Bronchial epithelial cell (primary cell): Measurements from ENCODE around the gene CDKN2B. TPM values are rescaled to one million over a fixed set of nuclear protein-coding genes. Genes with fewer than 3 reads are reported as not detected.
A peak's percentile ranks its signal among the peaks of the same experiment; 100 is the strongest.

ENCODE experiments used
- DNase-seq: peaks from one replicate; pipeline ENCODE4 v3.0.0-alpha.2; 2010; ENCODE audit warnings: low read depth
- FAIRE-seq: peaks from 2 replicates; lab custom pipeline; 2011; peaks lifted over from hg19 to GRCh38; lab: Jason Lieb, UNC
- H3K27me3 ChIP-seq: 2 replicates; pipeline ENCODE4 v1.5.1; 2011; ENCODE audit warnings: low read length; ENCODE audit not compliant: control insufficient read depth, insufficient read depth
- H3K36me3 ChIP-seq: 2 replicates; pipeline ENCODE4 v1.5.1; 2011; ENCODE audit warnings: low read length; ENCODE audit not compliant: control insufficient read depth, insufficient read depth
- H3K4me3 ChIP-seq: 2 replicates; pipeline ENCODE4 v1.5.1; 2011; ENCODE audit warnings: mild to moderate bottlenecking, low read depth, low read length, control low read depth
- total RNA-seq: library from RNA; depleted of rRNA; stranded (reverse); fragments of >200 nt; gene quantifications from 2 replicates; pipeline ENCODE4 v1.2.1, GENCODE V29; 2014
- TF ChIP-seq, protein P1 (sequence below): IDR thresholded peaks from 2 replicates; pipeline ENCODE4 v1.5.1; 2011; ENCODE audit warnings: mild to moderate bottlenecking, moderate library complexity, low read length, control low read depth, inconsistent platforms; ENCODE audit not compliant: insufficient read depth, severe bottlenecking

Gene CDKN2B
- total RNA-seq, 1 donor from 2014 or later = 29.2 TPM

GRCh38 chr9:21993893-21994555, 15.1 kb downstream of the CDKN2B start, which contains the start of gene CDKN2A:
TSS of gene CDKN2A (minus strand) at chr9:21994392.
- FAIRE-seq = no peak
- H3K27me3 ChIP-seq = no peaks in the 10 kb centered on the region
- TF ChIP-seq, protein P1, sequence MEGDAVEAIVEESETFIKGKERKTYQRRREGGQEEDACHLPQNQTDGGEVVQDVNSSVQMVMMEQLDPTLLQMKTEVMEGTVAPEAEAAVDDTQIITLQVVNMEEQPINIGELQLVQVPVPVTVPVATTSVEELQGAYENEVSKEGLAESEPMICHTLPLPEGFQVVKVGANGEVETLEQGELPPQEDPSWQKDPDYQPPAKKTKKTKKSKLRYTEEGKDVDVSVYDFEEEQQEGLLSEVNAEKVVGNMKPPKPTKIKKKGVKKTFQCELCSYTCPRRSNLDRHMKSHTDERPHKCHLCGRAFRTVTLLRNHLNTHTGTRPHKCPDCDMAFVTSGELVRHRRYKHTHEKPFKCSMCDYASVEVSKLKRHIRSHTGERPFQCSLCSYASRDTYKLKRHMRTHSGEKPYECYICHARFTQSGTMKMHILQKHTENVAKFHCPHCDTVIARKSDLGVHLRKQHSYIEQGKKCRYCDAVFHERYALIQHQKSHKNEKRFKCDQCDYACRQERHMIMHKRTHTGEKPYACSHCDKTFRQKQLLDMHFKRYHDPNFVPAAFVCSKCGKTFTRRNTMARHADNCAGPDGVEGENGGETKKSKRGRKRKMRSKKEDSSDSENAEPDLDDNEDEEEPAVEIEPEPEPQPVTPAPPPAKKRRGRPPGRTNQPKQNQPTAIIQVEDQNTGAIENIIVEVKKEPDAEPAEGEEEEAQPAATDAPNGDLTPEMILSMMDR = peak; percentile 25
- H3K4me3 ChIP-seq = peak within 1 kb of the TSS; percentile 93
- no peaks in the 10 kb centered on the region for H3K36me3 ChIP-seq
- no peak for DNase-seq

GRCh38 chr9:21993007-21993406, 16.1 kb downstream of the CDKN2B start:
- Histone ChIP-seq H3K27me3 (no peaks in the 10 kb centered on the region), H3K4me3 (peak overlapping the region; percentile 93), H3K36me3 (no peaks in the 10 kb centered on the region)
- FAIRE-seq = no peak
- TF ChIP-seq, protein P1 = no peak
- no peak for DNase-seq

DNA sequence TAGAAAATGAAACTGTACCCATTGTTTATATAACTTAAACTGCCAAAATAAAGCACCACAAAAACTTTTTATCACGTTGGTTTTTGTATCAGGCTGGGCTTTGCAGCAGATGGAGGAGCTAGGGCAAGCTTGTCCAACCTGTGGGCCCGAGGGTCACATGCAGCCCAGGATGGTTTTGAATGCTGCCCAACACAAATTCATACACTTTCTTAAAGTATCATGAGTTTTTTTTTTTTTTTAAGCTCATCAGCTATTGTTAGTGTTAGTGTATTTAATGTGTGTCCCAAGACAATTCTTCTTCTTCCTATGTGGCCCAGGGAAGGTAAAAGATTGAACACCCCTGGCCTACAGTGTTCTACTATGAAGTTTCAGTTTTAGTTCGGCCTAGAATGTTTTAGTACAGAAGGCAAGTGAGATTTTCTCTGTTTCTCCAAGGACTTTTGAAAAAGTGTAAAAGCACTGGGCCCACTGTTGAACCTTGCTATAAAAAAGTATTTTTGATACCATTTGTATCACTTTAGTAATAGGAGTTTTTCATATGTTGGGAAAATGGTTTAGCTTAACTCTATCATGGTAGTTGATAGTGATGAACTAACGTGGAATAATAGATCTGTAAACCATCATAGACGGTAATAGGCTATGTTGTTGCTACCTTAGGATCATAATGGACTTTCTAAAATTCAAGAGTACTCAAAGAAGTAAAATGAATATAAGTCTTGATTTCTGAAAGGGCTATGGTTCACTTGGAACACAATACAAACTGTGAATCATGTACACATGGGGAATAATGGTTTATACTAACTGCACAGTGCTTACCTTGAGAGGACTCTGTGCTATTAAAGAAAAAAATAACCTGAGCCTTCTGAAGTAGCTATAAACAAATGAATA, 17.8 kb downstream of the CDKN2B start:
- DNase-seq (no peak), FAIRE-seq (no peak)
- no peak overlapping the region for H3K4me3 ChIP-seq
- no peaks in the 10 kb centered on the region for H3K27me3 ChIP-seq
- no peaks in the 10 kb centered on the region for H3K36me3 ChIP-seq
- TF ChIP-seq, protein P1 = no peak

GRCh38 chr9:21989440-21990189, 19.5 kb downstream of the CDKN2B start:
- Histone ChIP-seq H3K36me3 (no peaks in the 10 kb centered on the region), H3K27me3 (no peaks in the 10 kb centered on the region), H3K4me3 (no peak overlapping the region)
- TF ChIP-seq, protein P1 = no peak
- DNase-seq (no peak), FAIRE-seq (no peak)

- FAIRE-seq (no peak), DNase-seq (no peak)
- Histone ChIP-seq H3K27me3 (no peaks in the 10 kb centered on the region), H3K36me3 (no peaks in the 10 kb centered on the region), H3K4me3 (no peak overlapping the region)
- TF ChIP-seq, protein P1 = no peak
Measured at GRCh38 chr9:21988056-21988990, 20.8 kb downstream of the CDKN2B start.
